GM03348 (cell line): ENCODE data around the gene TMEM54.
A peak's percentile ranks its signal among the peaks of the same experiment; 100 is the strongest.

ENCODE experiments used
- DNase-seq: peaks from one replicate; pipeline ENCODE4 v3.0.0; 2012; ENCODE audit warnings: low spot score

Gene TMEM54

DNA sequence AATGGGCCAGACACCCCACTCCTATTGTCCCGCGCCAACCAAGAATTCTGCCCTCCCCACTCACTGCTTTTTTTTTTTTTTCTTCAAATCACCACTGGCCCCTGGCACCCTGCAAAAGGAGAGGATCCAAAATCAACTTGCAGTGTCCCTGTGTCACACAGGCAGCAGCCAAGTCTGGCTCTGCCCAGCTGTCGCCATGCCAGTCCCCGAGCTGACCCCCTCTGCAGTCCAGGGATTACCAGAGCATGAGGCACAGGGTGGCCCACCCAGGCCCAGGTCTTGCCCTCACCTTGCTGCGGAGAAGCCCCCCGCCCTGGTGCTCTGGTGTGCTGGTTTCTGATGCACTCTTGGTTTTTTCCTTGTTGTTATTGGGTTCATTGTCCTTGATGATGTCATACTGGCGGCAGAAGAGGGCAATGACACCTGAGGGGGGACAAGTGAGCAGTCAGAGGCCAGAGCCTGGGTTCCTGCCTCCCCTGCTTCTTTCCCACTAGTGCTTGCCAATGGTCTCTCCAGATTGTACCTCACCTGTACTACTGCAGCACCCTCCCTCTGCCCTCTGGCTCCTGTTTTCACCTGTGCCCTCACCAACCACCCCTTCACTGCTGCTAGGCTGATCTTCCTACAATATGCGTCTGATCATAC lies 36.7 kb downstream of the TMEM54 start:
- no peak for DNase-seq

DNA sequence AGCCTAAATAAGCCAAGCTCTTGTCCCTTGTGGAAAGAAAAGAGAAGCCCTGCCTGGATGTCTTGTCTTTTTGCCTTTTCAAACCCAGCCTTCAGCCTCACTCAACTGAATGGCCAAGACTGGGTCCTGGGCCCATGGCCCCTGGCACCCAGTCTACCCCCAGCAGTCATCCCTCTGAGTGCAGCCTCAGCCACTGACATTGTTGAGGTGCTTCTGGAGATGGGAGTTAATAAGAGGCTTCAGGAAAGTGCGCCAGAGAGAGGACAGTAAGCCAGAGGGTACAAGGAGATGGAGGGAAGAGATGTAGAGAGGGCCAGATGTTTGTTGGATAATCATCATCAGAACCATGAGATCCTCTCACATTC lies 37.3 kb downstream of the TMEM54 start:
- DNase-seq, result no peak

DNA sequence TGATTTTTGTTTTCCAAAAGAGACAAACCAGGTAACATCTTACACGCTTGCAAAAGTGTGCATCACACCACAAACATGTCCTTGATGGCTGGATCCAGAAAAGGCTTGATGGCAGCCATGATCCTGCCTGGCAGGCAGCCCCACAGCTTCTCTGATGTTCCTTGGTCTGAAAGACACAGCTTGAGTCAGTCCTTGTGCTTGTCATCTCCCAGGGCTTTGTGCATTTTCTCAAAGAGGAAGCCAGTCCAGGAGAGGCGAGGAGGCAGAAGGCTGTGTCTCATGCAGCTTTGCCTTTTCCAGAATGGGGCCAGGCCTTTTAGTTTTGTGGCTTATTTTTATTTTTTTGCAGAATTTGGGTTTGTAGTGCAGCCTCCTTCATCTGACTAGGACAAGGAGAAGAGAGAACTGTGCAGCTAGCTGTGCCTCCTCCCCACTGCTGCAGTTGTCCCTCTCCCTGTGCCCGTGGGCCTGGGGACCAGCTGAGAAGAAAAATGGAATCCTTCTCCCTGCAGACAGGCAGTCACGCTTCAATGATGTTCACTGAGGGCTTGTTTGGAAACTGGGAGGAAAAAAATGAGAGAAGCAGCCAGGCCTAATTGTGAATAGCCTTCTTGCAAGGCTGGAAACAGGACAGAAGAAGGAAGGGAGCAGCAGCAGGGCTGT lies 37.8 kb downstream of the TMEM54 start:
- no peak for DNase-seq

DNA sequence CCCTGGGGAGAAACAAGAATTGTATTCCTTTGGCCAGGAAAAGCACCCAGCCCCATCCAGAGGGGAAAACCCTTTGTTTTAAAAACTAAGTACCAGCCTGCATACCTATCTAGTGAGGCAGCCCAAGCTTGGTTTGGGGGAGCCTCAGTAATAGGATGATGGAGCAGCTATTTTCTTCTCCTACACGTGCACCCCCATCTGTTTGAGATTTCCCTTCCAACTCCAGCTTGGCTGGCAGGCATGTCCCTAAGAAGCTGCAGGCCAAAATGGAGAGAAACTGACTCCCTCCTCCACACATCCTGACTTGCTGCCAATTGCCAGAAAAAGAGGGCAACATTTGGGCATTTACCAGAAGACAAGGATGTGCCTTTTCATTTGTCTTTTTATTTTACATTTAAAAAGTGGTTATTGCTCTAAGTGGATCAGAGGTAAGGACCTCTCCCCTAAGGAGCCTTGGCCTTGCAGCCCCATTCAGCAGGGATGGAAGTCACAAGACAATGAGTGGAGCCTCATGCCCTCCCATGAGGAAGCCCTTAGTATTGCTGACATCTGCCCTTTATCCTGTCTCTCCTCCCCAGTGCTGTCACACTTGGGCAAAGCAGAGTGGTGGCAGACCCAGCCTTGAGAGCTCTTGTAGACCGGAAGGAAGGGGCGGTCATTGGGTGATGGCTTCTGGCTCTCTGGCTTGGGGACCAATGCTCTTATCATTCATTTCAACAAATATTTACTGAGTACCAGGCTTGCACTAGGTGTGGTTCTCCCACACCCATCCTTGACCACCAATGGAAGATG lies 39.1 kb downstream of the TMEM54 start:
- DNase-seq, result peak; percentile 48

DNA sequence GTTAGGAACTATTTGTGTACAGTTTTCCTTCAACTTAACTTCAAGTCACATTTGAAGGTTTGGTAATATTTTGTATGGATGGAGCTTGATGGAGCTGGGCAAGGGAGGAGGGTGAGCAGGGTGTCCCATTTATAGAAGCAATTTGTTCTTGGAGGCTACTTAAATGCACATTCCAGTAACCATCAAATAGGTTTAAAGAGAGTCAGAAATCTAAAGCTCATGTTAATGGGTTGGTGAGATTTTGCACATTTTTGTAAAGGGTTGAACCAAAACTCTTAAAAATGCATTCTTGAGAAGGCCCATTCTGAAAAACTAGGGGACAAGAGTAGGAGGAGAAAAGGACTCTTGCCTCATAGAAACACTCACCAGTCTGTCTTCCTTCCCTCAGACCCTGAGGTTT lies 40.6 kb downstream of the TMEM54 start:
- DNase-seq, result no peak

DNA sequence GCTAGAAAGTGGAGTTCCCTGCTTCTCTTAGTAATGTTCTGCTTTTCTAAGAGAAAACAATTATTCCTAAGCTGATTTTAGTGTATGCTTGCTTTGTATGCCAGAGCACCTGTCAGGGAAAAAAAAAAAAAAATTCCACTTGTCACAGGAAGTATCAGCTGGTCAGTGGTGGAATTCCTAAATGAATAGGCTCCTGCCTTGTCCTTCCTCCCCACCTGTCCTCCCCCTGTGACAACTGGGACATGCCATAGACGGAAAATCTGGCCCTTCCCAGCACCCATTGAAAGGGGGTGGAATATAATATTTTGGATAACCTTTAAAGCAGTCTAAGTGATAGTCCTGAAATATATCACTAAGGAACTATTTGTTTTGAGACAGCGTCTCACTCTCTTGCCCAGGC lies 41.3 kb downstream of the TMEM54 start:
- no peak for DNase-seq

DNA sequence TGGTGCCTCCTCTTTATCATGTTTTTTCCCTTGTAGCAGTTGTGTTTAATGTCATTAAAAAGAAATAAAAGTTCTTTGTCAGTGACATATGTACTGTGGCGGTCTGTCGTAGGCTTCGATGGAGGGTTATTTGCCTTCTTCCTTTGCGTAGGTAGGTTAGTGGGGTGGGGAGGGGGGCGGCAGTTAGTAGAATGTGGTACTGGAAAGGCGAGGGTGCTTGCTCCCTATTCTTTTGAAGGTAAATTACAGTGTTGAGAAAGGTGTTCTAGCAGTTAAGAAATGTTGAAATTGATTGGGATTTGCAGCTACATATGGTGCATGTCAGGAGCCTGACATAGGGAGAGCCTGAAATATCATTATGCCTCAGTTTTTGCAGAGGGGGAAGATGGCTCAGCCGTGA lies 42.4 kb downstream of the TMEM54 start:
- no peak for DNase-seq

DNA sequence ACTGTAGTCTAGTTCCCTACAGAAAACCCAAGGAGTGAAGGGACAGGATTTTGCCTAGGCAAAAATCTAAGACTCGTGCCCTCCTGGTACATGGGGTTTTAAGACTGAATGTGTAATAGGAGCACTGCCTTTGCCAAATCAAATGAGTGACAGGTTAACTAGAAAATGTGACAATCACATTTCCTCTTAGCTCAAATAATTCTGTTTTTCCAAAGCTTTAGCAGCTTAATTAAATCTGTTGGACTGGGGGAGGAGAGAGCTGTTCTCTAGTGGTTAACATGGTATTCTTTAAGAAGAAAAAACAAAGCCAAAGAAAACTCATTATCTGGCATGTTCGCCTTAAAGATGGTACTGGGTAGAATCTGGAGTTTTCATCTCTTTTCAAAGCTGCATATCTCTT lies 43.1 kb downstream of the TMEM54 start:
- no peak for DNase-seq

DNA sequence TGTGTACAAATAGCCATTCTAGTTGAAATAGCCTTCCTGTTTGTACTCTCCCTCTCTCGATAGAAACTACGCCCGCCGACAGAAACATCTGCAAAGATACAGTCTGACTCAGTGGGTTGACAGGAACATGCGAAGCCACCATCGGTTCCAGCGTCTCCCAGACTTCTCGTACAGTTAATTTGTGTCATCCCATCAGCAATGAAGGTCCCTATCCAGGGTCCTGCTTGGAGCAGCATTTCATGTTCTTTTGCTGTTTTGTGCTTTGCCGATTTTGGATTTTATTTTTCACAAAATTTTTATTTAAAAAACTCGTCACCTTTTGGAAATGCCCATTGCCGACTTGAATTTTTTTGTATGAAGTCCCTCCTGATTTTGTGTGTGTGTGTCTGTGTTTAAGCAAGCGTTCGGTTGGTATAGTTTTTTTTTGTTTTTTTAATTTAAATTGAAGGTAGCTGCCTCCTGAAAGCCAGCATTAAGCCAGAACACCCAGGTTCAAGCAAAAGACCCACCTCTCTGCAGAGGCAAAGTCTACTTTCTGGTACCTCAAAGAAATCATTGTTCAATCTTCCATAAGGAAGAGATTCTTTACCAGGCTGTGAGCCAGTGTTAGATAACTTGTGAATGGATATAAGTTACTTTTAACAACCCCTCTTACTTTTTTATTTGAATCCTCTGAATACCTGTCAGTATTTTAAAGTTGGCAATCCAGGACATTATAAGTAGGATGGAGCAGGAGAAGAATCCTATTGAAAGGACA lies 45.1 kb downstream of the TMEM54 start:
- DNase-seq, result no peak

DNA sequence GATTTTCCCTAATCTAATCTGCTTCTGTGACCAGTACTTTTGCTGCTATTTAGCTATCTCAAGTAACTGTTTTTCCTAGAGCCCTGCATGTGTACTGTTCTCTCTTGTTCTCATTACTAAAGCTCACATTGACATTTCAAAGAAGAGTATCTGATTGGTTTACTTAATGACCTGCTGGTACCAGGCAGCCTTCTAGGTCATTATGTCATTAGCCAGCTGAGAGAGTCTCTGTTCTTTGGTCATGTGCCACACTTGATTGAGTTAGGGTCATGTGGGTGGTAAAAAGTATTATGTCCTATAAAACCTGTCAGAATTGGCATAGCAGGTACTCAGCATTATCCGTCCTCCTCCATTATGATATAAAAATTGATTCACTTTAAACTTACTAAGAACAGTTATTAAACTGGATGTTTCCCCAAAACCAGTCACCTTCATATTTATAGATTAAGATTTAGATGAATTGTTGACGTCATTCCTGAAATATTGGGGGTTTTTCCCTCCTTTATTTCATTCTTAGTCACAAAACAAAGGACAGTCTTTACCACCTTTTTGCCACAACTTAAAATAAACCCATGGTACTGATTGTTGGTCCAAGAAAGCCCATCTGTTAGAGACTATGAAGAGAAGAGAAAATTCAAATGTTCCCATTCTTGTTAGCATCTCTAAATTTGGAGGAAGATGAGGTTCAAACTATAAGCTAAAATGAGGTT lies 52.7 kb downstream of the TMEM54 start:
- DNase-seq, result no peak
